ENCODE data around the gene UBE2K. TPM values are rescaled to one million over a fixed set of nuclear protein-coding genes. Genes with fewer than 3 reads are reported as not detected.
"Not testable (repeated sequence)": the region's sequence is repeated elsewhere in the genome, so short reads cannot be mapped to it uniquely, and the experiment has no call there.

Gene UBE2K
- polyA plus RNA-seq, 12 donors, result 43.4 to 60.8 (median 53.0) TPM; not detected in 1

DNA sequence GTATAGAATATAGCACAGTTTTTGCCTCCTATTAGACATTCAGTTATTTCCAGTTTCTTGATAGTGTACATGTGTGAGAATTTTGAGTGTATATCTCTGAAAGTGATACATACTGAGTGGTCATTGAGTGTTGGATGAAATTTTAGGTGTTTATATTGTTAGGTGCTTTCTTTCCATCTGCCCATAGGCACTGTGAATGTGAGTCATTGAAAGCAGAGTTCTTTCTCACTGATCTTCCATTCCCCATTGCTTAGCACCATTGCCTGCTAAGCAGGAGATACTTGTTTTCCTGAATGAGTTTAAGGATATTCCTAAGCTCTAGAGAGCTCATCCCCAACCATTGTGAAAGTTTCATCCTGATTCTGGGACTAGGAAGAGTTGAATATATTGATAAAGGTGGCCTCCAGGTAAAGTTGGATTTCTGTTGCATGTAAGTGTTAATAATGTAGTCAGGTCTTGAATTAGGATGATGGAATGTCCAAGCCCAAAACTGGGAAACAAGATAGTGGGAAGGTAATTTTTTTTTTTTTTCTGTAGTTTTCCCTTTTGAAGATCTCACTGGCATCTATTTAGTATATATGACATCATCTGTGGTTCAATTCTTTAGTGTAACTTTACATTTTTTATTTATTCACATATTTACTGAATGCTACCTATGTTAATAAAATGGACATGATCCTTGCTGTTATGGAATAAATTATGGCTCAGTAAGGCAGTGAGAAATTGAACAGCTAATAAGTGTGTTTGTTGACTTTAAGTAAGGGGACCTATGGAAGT, 22.1 kb downstream of the UBE2K start:
- DNase-seq, result no peak

DNA sequence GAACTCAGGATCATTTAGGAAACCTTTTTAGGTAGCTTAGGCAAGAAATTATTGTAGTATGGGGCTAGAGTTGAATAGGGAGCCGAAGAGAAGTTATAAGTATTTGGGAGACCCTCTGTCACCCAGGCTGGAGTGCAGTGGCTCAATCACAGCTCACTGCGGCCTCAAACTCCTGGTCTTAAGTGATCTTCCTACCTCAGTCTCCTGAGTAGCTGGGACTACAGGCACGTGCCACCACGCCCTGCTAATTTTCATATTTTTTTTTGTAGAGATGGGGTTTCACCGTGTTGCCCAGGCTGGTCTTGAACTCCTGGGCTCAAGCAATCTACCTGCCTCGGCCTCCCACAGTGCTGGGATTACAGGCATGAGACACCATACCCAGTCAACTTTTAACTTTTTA, 23.3 kb downstream of the UBE2K start:
- not testable (repeated sequence) for DNase-seq

DNA sequence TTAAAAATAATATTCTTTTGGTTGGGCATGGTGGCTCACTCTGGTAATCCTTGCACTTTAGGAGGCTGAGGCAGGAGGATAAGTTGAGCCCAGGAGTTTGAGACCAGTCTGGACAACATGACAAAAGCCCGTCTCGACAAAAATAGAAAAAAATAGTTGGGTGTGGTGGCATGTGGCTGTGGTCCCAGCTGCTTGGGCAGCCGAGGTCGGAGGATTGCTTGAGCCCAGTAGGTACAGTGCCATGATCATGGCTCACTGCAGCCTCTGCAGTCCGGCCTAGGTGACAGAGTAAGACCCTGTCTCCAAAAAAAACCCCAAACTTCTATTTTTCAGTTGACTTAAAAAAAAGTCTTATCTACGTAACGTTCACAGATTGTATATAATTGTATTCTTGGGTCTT, 23.9 kb downstream of the UBE2K start:
- no peak for DNase-seq

DNA sequence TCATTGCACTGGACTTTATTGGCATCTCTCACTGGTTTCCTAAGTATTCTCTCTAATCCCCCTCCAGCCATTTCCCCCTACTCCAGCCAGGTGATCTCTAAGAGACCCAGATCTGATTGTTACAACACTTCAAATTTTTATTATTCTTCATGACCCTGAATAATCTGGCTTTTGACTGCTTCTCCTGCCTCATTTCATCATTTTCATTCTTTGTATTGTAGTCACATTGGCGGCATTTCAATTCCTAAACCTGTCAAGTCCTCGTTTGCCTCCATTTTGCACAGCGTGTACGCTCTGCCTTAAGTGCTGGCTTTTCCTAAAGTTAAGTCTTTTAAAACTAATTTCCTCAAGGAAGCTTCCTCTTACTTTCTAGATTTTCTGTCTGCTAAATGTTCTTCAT, 31.6 kb downstream of the UBE2K start:
- no peak for DNase-seq

DNA sequence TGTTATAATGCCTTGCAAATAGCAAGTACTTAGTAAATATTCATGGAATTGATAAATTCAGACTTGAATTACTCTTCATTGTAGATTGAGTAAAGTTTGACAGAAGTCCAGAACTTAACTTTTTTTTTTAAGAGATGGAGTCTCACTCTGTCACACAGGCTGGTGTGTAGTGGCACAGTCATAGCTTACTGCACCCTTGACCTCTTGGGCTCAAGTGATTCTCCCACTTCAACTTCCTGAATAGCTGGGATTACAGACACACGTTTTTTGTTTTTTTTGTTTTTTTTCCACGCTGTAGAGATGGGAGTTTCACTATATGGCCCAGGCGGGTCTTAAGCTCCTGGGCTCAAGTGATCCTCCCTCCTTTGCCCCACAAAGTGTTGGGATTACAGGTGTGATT, 32.1 kb downstream of the UBE2K start:
- no peak for DNase-seq

DNA sequence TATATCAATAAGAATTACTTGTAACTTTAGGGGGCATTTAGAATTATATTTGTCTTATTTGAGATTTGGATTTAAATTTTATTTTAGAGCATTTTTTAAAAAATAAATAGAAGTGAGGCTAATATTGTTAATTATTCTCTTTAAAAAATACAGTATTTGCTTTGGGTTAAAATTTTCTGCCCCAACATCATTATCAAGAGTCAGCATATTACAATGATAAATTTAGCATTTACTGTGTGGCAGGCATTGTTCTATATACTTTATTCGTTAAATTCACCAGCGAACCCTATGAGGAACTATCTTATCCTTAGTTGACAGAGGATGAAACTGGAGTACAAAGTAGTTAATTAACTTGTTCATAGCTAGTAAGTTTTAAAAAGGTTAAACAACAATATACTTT, 34.0 kb downstream of the UBE2K start:
- no peak for DNase-seq

- no peak for DNase-seq
These were observed 34.8 kb downstream of the UBE2K start for GRCh38 chr4:39732728-39733127.

DNA sequence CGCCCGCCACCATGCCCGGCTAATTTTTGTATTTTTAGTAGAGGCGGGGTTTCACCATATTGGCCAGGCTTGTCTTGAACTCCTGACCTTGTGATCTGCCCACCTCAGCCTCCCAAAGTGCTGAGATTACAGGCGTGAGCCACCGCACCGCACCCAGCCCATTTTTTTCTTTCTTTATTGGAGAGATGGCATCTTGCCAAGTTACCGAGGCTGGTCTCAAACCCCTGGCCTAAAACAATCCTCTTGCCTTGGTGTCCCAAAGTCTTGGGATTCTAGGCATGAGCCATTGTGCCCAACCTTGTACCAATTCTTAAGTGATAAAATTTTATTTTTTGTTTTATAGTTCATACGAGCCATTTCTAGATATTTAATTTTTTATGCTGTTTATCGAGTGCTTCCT, 41.7 kb downstream of the UBE2K start:
- not testable (repeated sequence) for DNase-seq

DNA sequence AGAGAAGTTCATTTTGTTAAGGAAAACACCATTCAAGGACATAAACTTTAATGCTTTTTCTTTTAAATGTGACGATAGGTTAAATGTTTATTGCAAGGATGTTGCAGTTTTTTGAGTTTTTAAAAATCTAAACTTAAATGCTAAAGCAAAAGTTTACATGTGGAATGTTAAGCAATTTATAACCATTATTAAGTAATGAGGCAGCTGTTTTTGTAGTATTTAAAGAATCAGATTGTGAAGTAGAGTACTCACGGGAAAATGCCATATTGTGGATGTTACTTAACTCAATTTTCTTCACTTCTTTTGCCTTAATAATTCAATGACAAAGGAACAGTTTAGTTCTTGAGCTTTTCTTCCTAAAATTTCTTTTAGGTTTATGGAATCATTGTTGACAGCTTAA, 43.5 kb downstream of the UBE2K start:
- DNase-seq, result no peak

GRCh38 chr4:39745920-39746319, 48.0 kb downstream of the UBE2K start:
- no peak for DNase-seq

GRCh38 chr4:39750216-39750615, 52.3 kb downstream of the UBE2K start:
- no peak for DNase-seq

- DNase-seq, result no peak
These were observed 56.4 kb downstream of the UBE2K start for GRCh38 chr4:39754309-39754708.

DNA sequence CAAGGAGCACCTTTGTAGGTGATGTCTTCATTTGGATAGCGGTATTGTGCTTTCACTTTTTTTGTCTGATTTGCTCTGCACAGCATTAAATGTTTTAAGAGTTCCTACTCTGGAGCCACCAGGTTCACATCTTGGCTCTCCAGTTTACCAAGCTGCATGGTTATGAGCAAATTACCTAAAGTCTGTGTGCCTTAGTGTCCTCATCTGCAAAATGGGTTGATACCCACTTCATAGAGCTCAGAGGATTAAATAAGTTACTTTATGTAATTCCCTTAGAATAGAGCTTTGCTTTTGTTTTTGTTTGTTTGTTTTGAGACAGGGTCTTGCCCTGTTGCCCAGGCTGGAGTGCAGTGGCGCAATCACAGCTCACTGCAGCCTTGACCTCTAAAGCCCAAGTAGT, 58.2 kb downstream of the UBE2K start:
- DNase-seq, result no peak

- no peak for DNase-seq
These were observed 60.2 kb downstream of the UBE2K start for GRCh38 chr4:39758176-39758575.

GRCh38 chr4:39759569-39759968, 61.6 kb downstream of the UBE2K start:
- no peak for DNase-seq

GRCh38 chr4:39761005-39761667, 63.2 kb downstream of the UBE2K start:
- DNase-seq, result no peak

DNA sequence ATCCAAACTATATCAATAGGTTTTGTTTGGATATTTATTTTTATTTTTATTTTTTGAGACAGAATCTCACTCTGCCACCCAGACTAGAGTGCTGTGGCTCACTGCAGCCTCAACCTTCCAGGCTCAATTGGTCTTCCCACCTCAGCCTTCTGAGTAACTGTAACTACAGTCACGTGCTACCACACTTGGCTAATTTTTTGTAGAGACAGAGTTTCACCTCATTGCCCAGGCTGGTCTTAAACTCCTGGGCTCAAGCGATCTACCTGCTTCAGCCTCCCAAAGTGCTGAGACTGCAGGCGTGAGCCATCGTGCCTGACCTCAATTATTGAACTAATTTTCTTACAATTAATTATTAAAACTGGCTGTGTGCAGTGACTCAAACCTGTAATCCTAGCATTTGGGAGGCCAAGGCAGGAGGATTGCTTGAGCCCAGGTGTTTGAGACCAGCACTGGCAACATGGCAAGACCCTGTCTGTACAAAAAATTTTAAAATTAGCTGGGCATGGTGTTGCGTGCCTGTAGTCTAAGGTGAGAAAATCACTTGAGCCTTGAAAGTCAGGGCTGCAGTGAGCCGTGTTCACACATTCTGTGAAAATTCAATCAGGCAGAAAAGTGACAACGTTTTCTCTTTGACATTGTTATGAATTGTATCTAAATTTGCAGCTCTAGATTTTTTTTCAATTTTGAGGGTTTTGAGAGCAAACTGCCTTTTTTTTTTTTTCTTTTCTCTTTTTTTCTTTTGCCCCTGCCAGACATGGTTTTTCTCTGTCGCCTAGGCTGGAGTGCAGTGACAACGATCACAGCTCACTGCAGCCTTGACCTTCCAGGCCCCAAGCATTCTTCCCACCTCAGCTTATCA, 66.0 kb downstream of the UBE2K start:
- DNase-seq, result no peak

- DNase-seq, result no peak
These were observed 72.1 kb downstream of the UBE2K start for GRCh38 chr4:39770005-39770404.

GRCh38 chr4:39770471-39770870, 72.5 kb downstream of the UBE2K start:
- DNase-seq, result no peak

GRCh38 chr4:39770969-39771724, 73.2 kb downstream of the UBE2K start:
- DNase-seq, result no peak

- not testable (repeated sequence) for DNase-seq
These were observed 84.1 kb downstream of the UBE2K start for GRCh38 chr4:39781988-39782387.

- DNase-seq, result no peak
These were observed 87.1 kb downstream of the UBE2K start for GRCh38 chr4:39785083-39785482.
